Measurements from ENCODE around the gene FGD5. TPM values are rescaled to one million over a fixed set of nuclear protein-coding genes. Genes with fewer than 3 reads are reported as not detected.
A peak's percentile ranks its signal among the peaks of the same experiment; 100 is the strongest.

FGD5 gene
- total RNA-seq, 1 donor from 2014 or later, result 294 TPM

- peaks cover 15% of the 10 kb centered on the region for H3K27me3 Mint-ChIP-seq (ENCODE audit: unreplicated experiment)
- no peak overlapping the region for H3K4me3 Mint-ChIP-seq (ENCODE audit: unreplicated experiment)
- no peak overlapping the region for H3K27ac Mint-ChIP-seq (ENCODE audit: unreplicated experiment)
- TF ChIP-seq CTCF (IDR thresholded peaks at IDR 0.05; ENCODE audit: unreplicated experiment), result no peak
- no peaks in the 10 kb centered on the region for H3K9me3 Mint-ChIP-seq (ENCODE audit: unreplicated experiment)
- peaks cover 41% of the 10 kb centered on the region for H3K4me1 Mint-ChIP-seq (ENCODE audit: unreplicated experiment)
- DNase-seq (ENCODE audit: low spot score), result no peak
- H3K36me3 Mint-ChIP-seq (ENCODE audit: low read depth, unreplicated experiment), result peaks cover 53% of the 10 kb centered on the region
Measured at GRCh38 chr3:14889205-14889604, 70.4 kb downstream of the FGD5 start.

- H3K4me3 Mint-ChIP-seq (ENCODE audit: unreplicated experiment), result peak overlapping the region; percentile 40
- peaks cover 15% of the 10 kb centered on the region for H3K27me3 Mint-ChIP-seq (ENCODE audit: unreplicated experiment)
- no peaks in the 10 kb centered on the region for H3K9me3 Mint-ChIP-seq (ENCODE audit: unreplicated experiment)
- H3K4me1 Mint-ChIP-seq (ENCODE audit: unreplicated experiment), result peaks cover 41% of the 10 kb centered on the region
- no peak overlapping the region for H3K27ac Mint-ChIP-seq (ENCODE audit: unreplicated experiment)
- no peak for TF ChIP-seq CTCF (IDR thresholded peaks at IDR 0.05; ENCODE audit: unreplicated experiment)
- peaks cover 48% of the 10 kb centered on the region for H3K36me3 Mint-ChIP-seq (ENCODE audit: low read depth, unreplicated experiment)
- no peak for DNase-seq (ENCODE audit: low spot score)
Measured at GRCh38 chr3:14889943-14890342, 71.2 kb downstream of the FGD5 start.

- peaks cover 42% of the 10 kb centered on the region for H3K36me3 Mint-ChIP-seq (ENCODE audit: low read depth, unreplicated experiment)
- H3K27me3 Mint-ChIP-seq (ENCODE audit: unreplicated experiment), result peaks cover 12% of the 10 kb centered on the region
- no peaks in the 10 kb centered on the region for H3K9me3 Mint-ChIP-seq (ENCODE audit: unreplicated experiment)
- TF ChIP-seq CTCF (IDR thresholded peaks at IDR 0.05; ENCODE audit: unreplicated experiment), result no peak
- peak overlapping the region; percentile 59 for H3K4me3 Mint-ChIP-seq (ENCODE audit: unreplicated experiment)
- peak overlapping the region; percentile 64 for H3K27ac Mint-ChIP-seq (ENCODE audit: unreplicated experiment)
- no peak for DNase-seq (ENCODE audit: low spot score)
- H3K4me1 Mint-ChIP-seq (ENCODE audit: unreplicated experiment), result peaks cover 40% of the 10 kb centered on the region
Measured at GRCh38 chr3:14890476-14890875, 71.7 kb downstream of the FGD5 start.

- Mint-ChIP-seq H3K4me1 (ENCODE audit: unreplicated experiment) (peaks cover 38% of the 10 kb centered on the region), H3K9me3 (ENCODE audit: unreplicated experiment) (no peaks in the 10 kb centered on the region), H3K27me3 (ENCODE audit: unreplicated experiment) (peaks cover 12% of the 10 kb centered on the region), H3K27ac (ENCODE audit: unreplicated experiment) (peak overlapping the region; percentile 74), H3K4me3 (ENCODE audit: unreplicated experiment) (no peak overlapping the region), H3K36me3 (ENCODE audit: low read depth, unreplicated experiment) (peaks cover 42% of the 10 kb centered on the region)
- peak; percentile 15 for DNase-seq (ENCODE audit: low spot score)
- TF ChIP-seq CTCF (IDR thresholded peaks at IDR 0.05; ENCODE audit: unreplicated experiment), result no peak
Measured at GRCh38 chr3:14891135-14892132, 72.7 kb downstream of the FGD5 start.

- Mint-ChIP-seq H3K4me3 (ENCODE audit: unreplicated experiment) (no peak overlapping the region), H3K27me3 (ENCODE audit: unreplicated experiment) (peaks cover 12% of the 10 kb centered on the region)
Measured at GRCh38 chr3:14892226-14892625, 73.5 kb downstream of the FGD5 start.

More at GRCh38 chr3:14892226-14892625, 73.5 kb downstream of the FGD5 start:
- Mint-ChIP-seq H3K4me1 (ENCODE audit: unreplicated experiment) (peaks cover 31% of the 10 kb centered on the region), H3K36me3 (ENCODE audit: low read depth, unreplicated experiment) (peaks cover 45% of the 10 kb centered on the region), H3K27ac (ENCODE audit: unreplicated experiment) (no peak overlapping the region), H3K9me3 (ENCODE audit: unreplicated experiment) (no peaks in the 10 kb centered on the region)
- no peak for TF ChIP-seq CTCF (IDR thresholded peaks at IDR 0.05; ENCODE audit: unreplicated experiment)
- no peak for DNase-seq (ENCODE audit: low spot score)

Measured in endothelial cell (in vitro differentiated cells).